Keratinocyte (primary cell): ENCODE results near the gene RALY.
"Not testable (repeated sequence)": the region's sequence is repeated elsewhere in the genome, so short reads cannot be mapped to it uniquely, and the experiment has no call there.

Experiments used
- EZH2 ChIP-seq: IDR thresholded peaks from one replicate; pipeline ENCODE4 v1.6.1; 2012; ENCODE audit warnings: inconsistent platforms, mild to moderate bottlenecking, low read length, moderate library complexity
- TF ChIP-seq, protein P1 (sequence below), 3 experiments: IDR thresholded peaks in 1 of 3; conservative IDR thresholded peaks in 1 of 3; optimal IDR thresholded peaks in 1 of 3; 2 replicates in 2 of 3; 3 replicates in 1 of 3; pipeline versions ENCODE3 to v1.5.1; 2011; ENCODE audit warnings: low read length in 3 of 3, mild to moderate bottlenecking in 3 of 3, moderate library complexity in 2 of 3, control low read depth in 1 of 3, inconsistent platforms in 1 of 3; ENCODE audit not compliant: insufficient read depth in 2 of 3; ENCODE audit errors: extremely low read depth in 1 of 3

DNA sequence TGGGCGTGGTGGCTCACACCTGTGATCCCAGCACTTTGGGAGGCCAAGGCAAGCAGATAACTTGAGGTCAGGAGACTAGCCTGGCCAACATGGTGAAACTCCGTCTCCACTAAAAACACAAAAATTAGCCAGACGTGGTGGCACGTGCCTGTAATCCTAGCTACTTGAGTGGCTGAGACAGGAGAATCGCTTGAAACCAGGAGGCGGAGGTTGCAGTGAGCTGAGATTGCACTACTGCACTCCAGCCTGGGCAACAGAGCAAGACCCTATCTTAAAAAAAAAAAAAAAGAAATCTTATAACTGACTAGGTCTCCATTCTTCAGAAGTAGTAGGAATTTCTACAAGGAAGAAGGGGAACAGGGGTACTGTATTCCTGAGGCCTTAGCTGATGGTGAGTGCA lies 34.3 kb downstream of the RALY start:
- TF ChIP-seq, protein P1, sequence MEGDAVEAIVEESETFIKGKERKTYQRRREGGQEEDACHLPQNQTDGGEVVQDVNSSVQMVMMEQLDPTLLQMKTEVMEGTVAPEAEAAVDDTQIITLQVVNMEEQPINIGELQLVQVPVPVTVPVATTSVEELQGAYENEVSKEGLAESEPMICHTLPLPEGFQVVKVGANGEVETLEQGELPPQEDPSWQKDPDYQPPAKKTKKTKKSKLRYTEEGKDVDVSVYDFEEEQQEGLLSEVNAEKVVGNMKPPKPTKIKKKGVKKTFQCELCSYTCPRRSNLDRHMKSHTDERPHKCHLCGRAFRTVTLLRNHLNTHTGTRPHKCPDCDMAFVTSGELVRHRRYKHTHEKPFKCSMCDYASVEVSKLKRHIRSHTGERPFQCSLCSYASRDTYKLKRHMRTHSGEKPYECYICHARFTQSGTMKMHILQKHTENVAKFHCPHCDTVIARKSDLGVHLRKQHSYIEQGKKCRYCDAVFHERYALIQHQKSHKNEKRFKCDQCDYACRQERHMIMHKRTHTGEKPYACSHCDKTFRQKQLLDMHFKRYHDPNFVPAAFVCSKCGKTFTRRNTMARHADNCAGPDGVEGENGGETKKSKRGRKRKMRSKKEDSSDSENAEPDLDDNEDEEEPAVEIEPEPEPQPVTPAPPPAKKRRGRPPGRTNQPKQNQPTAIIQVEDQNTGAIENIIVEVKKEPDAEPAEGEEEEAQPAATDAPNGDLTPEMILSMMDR (optimal IDR thresholded peaks at IDR 0.05 in 1 of 3, IDR thresholded peaks at IDR 0.05 in 1 of 3, conservative IDR thresholded peaks at IDR 0.05 in 1 of 3; ENCODE audit: extremely low read depth in 1 of 3, insufficient read depth in 2 of 3, low read length in 3 of 3) = not testable (repeated sequence)
- not testable (repeated sequence) for TF ChIP-seq EZH2
